Activated CD8-positive, alpha-beta T cell treated with anti-CD3 and anti-CD28 coated beads for 36 hours (primary cell): ENCODE measurements around the gene FUZ. TPM values are rescaled to one million over a fixed set of nuclear protein-coding genes. Genes with fewer than 3 reads are reported as not detected.

Experiments
- ATAC-seq: fragments of 200-7000 bp; cut with Tn5 transposase; one replicate; pipeline ENCODE4 v1.10.0; 2021; ENCODE audit warnings: mild to moderate bottlenecking, moderate library complexity
- CTCF ChIA-PET: fragments of 350-600 bp; sonication (Branson Sonifier 250); formaldehyde crosslinking; loops from one replicate; lab custom pipeline; 2021; ENCODE audit warnings: antibody characterized with exemption; lab: Charles Lee
- POLR2A ChIA-PET: fragments of 350-600 bp; sonication (Branson Sonifier 250); formaldehyde crosslinking; loops from one replicate; lab custom pipeline; 2021; ENCODE audit warnings: antibody characterized with exemption; lab: Charles Lee
- DNase-seq: peaks from one replicate; pipeline ENCODE4 v3.0.0-alpha.2; 2020
- H3K27ac Mint-ChIP-seq: one replicate; pipeline ENCODE4 v1.8.0; 2021; ENCODE audit warnings: mild to moderate bottlenecking, mixed read lengths
- H3K27me3 Mint-ChIP-seq: one replicate; pipeline ENCODE4 v1.8.0; 2021; ENCODE audit warnings: mixed read lengths
- H3K36me3 Mint-ChIP-seq: one replicate; pipeline ENCODE4 v1.8.0; 2021; ENCODE audit warnings: low read depth, mixed read lengths
- H3K4me1 Mint-ChIP-seq: one replicate; pipeline ENCODE4 v1.8.0; 2021; ENCODE audit warnings: low read depth, mixed read lengths
- H3K4me3 Mint-ChIP-seq: one replicate; pipeline ENCODE4 v1.8.0; 2021; ENCODE audit warnings: mild to moderate bottlenecking, moderate library complexity, mixed read lengths
- H3K9me3 Mint-ChIP-seq: one replicate; pipeline ENCODE4 v1.8.0; 2021; ENCODE audit warnings: mixed read lengths
- intact Hi-C: fragments of 100-400 bp; cut with micrococcal nuclease; formaldehyde crosslinking; loops from one replicate; pipeline ENCODE4 v1.10.0; 2022
- total RNA-seq, 2 experiments: library from RNA; stranded (reverse); gene quantifications; one replicate each; pipeline ENCODE4 v1.2.3, GENCODE V29; 2021
- TF ChIP-seq, protein P1 (sequence below): fragments of 200-600 bp; IDR thresholded peaks from one replicate; pipeline ENCODE4 v1.8.0; 2022; ENCODE audit warnings: antibody characterized with exemption, mild to moderate bottlenecking

FUZ gene
- total RNA-seq, 2 experiments from 2014 or later: 23.5 to 24.1 TPM

DNA sequence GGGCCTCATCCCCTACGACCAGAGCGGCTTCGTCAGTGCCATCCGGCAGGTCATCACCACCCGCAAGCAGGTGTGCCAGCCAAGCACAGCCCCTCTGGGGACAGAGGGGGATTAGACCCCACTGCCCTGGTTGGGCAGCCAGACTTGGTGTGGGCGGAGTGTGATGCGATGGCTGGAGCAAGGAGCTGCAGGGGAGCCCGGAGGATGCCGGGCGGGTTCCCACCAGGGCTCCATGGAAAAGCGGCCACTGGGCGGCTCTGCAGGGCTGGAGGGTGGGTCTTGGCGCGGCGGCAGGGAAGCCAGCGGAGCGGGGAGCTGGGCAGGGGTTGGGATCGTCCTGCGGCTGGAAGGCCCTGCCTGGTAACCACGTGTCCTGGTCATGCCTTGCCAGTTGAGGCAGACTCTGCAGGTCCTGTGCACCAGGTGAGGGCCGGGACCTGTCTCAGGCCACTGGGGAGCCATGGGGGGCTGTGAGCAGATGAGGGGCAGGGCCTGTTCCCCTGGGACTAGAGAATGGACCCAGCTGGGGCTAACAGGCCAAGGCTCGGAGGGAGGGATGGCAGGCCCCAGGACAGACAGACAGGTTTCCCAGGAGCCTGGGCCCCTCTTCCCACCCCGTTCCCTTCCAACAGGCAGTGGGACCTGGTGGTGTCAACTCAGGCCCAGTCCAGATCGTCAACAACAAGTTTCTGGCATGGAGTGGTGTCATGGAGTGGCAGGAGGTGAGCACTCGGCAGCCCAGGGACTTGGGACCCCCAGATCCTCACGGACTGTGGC, 44.2 kb upstream of the FUZ start:
- no peak overlapping the region for H3K4me3 Mint-ChIP-seq

DNA sequence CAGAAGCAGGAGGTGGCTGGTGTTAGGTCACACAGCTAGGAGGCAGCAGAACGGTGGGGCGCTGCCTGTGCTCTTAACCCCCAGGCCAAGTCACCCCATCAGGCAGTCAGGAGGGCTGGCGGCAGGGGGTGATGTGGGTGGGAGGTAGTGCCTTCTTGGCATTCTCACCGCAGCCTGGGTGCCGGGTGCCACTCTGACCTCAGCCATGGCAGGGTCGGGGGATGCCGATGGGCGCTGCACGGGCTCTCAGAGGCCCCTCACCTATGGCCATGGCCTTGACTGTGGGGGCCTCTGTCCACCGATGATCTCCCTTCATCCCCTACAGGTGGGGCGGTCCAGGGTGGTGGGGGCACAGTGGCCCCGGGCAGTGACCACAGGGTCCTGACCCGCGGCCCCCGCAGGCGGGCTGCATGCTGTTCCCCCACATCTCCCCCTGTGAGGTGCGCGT, 43.5 kb upstream of the FUZ start:
- intact Hi-C loops: no loop called here
- H3K27me3 Mint-ChIP-seq: no peaks in the 10 kb centered on the region
- no peak overlapping the region for H3K4me3 Mint-ChIP-seq
- H3K4me1 Mint-ChIP-seq: peaks cover 19% of the 10 kb centered on the region
- H3K36me3 Mint-ChIP-seq: peaks cover 6% of the 10 kb centered on the region
- POLR2A ChIA-PET: interaction anchor here (6.5 kb wide), 1 partner anchor 9 kb away, joined by 64 read pairs; the partner anchor contains the start of gene PNKP
- no peak overlapping the region for H3K27ac Mint-ChIP-seq
- DNase-seq (no peak), ATAC-seq (no peak)
- TF ChIP-seq, protein P1, sequence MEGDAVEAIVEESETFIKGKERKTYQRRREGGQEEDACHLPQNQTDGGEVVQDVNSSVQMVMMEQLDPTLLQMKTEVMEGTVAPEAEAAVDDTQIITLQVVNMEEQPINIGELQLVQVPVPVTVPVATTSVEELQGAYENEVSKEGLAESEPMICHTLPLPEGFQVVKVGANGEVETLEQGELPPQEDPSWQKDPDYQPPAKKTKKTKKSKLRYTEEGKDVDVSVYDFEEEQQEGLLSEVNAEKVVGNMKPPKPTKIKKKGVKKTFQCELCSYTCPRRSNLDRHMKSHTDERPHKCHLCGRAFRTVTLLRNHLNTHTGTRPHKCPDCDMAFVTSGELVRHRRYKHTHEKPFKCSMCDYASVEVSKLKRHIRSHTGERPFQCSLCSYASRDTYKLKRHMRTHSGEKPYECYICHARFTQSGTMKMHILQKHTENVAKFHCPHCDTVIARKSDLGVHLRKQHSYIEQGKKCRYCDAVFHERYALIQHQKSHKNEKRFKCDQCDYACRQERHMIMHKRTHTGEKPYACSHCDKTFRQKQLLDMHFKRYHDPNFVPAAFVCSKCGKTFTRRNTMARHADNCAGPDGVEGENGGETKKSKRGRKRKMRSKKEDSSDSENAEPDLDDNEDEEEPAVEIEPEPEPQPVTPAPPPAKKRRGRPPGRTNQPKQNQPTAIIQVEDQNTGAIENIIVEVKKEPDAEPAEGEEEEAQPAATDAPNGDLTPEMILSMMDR: no peak
- CTCF ChIA-PET: no interaction called here
- H3K9me3 Mint-ChIP-seq: no peaks in the 10 kb centered on the region

More for the DNA sequence above, 44.2 kb upstream of the FUZ start:
- no peaks in the 10 kb centered on the region for H3K27me3 Mint-ChIP-seq
- ChIA-PET CTCF (interaction anchor here (1.3 kb wide), 1 partner anchor 10 kb away, joined by 3 read pairs; no protein-coding TSS in a partner anchor), POLR2A (no interaction called here)
- H3K36me3 Mint-ChIP-seq: peaks cover 6% of the 10 kb centered on the region
- H3K27ac Mint-ChIP-seq: no peak overlapping the region
- no peak for ATAC-seq
- no peak for DNase-seq
- intact Hi-C loops: no loop called here
- H3K9me3 Mint-ChIP-seq: no peaks in the 10 kb centered on the region
- TF ChIP-seq, protein P1: no peak
- peaks cover 15% of the 10 kb centered on the region for H3K4me1 Mint-ChIP-seq

DNA sequence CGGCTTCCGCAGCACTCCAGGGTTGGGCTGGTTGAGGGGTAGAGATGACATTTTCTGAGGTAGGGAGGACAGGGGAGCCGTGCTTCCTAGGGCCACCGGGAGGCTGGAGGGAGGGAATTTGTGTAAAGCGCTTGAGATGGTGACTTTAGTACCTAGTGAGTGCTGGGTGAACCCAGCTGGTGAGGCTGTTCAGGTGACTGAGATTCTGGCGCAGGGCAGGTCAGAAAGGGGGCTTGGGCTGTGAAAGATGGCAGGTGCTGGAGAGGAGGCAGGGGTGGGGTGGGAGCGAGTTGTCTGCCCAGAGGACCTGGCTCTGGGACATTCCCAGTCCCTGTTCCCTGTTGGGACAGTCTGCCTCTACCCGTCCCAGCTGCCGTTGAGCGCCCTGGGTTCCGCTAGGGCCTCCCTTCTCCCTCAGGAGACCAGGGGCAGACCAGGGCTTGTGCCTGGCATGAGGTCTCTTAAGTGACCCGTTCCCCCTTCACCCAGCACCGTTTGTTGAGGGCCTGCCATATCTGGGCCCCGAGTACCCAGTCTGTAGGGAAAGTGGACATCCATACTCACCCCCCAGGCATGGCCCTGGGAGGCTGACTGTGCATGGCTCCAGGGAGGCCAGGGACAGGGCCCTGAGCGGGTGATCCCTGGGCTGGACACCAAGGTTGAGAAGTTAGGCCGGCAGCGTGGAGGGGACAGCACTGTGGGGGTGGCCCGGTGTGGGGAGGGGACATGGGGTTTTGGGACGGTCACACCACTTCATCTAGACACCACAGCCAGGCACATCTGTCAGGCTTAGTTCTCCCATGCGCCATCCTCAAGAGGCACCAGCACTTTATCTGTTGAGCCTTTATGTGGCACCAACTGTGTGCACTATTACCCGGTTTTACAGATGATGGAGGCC, 42.8 kb upstream of the FUZ start:
- TF ChIP-seq, protein P1: no peak
- H3K36me3 Mint-ChIP-seq: peaks cover 6% of the 10 kb centered on the region
- H3K9me3 Mint-ChIP-seq: no peaks in the 10 kb centered on the region
- CTCF ChIA-PET: no interaction called here
- no peak for DNase-seq
- no peak overlapping the region for H3K27ac Mint-ChIP-seq
- H3K27me3 Mint-ChIP-seq: no peaks in the 10 kb centered on the region
- H3K4me3 Mint-ChIP-seq: no peak overlapping the region
- no peak for ATAC-seq
- POLR2A ChIA-PET: interaction anchor here (1.7 to 6.5 kb wide), 2 partner anchors 9 to 44 kb away, joined by 6 to 64 read pairs; partner anchors contain the start of gene PNKP
- peaks cover 19% of the 10 kb centered on the region for H3K4me1 Mint-ChIP-seq
- intact Hi-C loops: no loop called here

DNA sequence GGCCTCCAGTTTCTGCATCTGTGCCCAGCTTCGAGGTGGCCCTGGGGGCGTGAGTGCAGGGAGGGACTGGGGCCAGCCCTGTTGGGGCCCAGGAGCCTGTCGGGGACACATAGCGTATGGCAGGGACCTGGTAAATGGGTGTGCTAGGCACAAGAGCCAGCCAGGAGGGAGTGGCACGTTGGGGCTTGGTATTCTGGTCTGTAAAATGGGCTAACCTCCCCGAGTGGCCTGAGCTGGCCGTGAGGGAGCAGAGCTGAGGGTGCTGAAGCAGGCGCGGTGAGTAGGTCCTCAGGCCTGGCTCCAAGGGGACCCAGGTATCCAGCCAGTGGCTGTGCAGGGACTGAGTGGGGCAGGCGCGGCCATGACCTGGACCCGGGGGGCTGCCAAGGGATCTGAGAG, 42.2 kb upstream of the FUZ start:
- no peaks in the 10 kb centered on the region for H3K27me3 Mint-ChIP-seq
- no peak for ATAC-seq
- H3K4me1 Mint-ChIP-seq: peaks cover 21% of the 10 kb centered on the region
- H3K9me3 Mint-ChIP-seq: no peaks in the 10 kb centered on the region
- intact Hi-C loops: no loop called here
- no peak overlapping the region for H3K27ac Mint-ChIP-seq
- H3K4me3 Mint-ChIP-seq: no peak overlapping the region
- ChIA-PET POLR2A (interaction anchor here (1.7 to 6.5 kb wide), 2 partner anchors 10 to 43 kb away, joined by 6 to 64 read pairs; partner anchors contain the start of gene PNKP), CTCF (no interaction called here)
- no peak for DNase-seq
- TF ChIP-seq, protein P1: no peak
- peaks cover 6% of the 10 kb centered on the region for H3K36me3 Mint-ChIP-seq
